NCI-H1930 (cell line): Measurements from ENCODE around the gene ZFYVE9.
"Not testable (repeated sequence)": the region's sequence is repeated elsewhere in the genome, so short reads cannot be mapped to it uniquely, and the experiment has no call there.

Experiments used
- DNase-seq, 2 experiments: peaks; one replicate each; lab custom pipeline; 2025; lab: John Stamatoyannopoulos, UW

ZFYVE9 gene, protein sequence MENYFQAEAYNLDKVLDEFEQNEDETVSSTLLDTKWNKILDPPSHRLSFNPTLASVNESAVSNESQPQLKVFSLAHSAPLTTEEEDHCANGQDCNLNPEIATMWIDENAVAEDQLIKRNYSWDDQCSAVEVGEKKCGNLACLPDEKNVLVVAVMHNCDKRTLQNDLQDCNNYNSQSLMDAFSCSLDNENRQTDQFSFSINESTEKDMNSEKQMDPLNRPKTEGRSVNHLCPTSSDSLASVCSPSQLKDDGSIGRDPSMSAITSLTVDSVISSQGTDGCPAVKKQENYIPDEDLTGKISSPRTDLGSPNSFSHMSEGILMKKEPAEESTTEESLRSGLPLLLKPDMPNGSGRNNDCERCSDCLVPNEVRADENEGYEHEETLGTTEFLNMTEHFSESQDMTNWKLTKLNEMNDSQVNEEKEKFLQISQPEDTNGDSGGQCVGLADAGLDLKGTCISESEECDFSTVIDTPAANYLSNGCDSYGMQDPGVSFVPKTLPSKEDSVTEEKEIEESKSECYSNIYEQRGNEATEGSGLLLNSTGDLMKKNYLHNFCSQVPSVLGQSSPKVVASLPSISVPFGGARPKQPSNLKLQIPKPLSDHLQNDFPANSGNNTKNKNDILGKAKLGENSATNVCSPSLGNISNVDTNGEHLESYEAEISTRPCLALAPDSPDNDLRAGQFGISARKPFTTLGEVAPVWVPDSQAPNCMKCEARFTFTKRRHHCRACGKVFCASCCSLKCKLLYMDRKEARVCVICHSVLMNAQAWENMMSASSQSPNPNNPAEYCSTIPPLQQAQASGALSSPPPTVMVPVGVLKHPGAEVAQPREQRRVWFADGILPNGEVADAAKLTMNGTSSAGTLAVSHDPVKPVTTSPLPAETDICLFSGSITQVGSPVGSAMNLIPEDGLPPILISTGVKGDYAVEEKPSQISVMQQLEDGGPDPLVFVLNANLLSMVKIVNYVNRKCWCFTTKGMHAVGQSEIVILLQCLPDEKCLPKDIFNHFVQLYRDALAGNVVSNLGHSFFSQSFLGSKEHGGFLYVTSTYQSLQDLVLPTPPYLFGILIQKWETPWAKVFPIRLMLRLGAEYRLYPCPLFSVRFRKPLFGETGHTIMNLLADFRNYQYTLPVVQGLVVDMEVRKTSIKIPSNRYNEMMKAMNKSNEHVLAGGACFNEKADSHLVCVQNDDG (N-terminal part only)

DNA sequence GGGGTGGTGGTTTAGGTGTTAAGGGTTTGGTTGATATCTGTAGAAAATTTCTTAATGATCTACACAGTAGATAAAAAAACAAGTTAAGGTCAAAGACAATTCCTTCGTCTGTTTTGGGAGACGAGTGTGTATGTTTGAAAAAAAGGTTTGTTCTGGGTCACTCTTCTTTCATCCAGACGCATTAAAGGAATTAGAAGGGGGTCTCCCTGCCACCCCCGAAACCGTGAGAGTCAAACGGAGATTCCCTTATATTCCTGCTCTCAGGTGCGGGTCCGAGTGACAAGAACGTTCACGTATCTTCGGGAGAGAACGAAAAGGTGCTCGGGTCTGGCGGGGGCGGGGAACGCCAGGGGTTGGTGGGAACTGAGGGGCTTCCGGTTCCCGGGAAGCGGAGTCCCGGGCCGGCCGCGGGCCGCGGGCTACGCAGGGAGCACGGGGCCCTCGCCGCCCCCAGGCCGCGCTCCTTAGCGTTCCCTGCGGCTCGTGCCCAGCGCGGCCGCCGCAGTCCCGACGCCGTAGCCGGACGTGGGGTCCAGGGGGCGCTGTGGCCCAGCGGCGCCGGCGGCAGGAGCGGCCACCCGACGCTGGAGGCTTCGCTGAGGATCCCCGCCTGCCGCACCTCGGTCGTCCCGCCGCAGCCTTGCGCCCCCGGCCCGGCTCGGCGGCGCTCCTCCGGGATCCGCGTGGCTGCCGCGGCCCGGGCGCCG is at the start of gene ZFYVE9:
Gene ZFYVE9, plus strand, starts transcription at position 577 of the 707 bp plus-strand sequence. CDS start 91,118 bp downstream, outside the sequence.
- peak; percentile 45 to 84 for DNase-seq

- not testable (repeated sequence) for DNase-seq
Observed at GRCh38 chr1:52094300-52094699, 47.6 kb upstream of the ZFYVE9 start.

DNA sequence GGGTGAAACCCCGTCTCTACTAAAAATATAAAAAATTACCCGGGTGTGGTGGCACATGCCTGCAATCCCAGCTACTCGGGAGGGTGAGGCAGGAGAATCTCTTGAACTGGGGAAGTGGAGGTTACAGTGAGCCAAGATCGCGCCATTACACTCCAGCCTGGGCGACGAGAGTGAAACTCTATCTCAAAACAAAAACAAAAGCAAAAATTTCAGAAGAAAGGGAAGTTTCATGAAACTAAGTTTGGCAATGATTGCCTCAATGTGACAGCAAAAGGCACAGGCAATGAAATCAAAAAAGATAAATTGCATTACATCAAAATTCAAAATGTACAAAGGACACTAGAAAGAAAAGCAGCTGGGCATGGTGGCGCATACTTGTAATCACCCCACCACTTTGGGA is 45.7 kb upstream of the ZFYVE9 start:
- no peak for DNase-seq

DNA sequence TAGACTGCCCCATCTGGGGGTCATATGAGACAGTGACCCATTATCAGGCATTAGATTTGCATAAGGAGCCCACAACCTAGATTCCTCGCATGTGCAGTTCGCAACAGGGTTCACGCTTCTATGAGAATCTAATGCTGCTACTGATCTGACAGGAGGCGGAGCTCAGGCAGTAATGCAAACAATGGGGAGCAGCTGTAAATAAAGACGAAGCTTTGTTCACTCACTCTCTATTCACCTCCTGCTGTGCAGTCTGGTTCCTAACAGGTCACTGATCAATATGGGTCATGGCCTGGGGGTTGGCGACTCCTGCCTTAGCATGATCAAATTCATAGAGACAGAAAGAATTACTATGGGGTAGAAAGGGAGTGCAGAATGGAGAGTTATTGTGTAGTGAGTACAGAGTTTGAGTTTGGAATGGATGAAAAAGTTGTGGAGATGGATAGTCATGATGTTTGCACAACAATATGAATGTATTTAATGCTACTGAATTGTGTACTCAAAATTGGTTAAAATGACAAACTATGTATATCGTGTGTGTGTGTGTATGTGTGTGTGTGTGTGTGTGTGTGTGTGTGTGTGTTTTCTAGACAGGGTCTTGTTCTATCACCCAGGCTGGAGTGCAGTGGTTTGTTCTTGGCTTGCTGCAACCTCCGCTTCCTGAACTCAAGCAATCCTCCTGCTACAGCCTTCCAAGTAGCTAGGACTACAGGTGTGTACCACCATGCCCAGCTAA is 43.6 kb upstream of the ZFYVE9 start:
- DNase-seq = no peak

DNA sequence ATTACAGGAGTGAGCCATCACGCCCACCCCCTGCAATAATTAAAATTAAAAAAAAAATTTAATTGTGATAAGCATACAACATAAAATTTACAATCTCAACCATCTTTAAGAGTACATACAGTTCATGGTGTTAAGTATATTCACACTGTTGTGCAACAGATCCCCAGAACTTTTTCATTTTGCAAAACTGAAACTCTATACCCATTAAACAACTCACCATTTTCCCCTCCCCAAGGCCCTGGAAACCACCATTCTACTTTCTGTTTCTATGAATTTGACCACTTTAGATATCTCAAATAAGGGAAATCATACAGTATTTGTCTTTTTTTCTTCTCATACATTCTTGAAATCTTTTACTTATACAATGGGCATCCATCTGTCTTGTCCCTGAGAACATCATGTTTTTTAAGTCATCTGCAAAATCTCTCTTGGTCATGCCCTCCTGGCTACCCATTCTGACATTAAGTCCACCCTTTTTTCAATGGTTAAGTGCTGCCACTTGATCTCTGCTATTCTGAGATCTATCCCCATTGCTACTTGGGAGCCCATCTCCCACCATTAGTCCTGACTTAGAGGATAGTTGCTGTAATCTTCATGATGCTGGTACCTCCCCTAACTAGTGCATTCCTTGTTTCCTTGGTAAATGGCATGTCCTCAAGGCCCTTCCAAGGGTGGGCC is 39.4 kb upstream of the ZFYVE9 start:
- no peak for DNase-seq

GRCh38 chr1:52111492-52111891 is 30.4 kb upstream of the ZFYVE9 start:
- no peak for DNase-seq

DNA sequence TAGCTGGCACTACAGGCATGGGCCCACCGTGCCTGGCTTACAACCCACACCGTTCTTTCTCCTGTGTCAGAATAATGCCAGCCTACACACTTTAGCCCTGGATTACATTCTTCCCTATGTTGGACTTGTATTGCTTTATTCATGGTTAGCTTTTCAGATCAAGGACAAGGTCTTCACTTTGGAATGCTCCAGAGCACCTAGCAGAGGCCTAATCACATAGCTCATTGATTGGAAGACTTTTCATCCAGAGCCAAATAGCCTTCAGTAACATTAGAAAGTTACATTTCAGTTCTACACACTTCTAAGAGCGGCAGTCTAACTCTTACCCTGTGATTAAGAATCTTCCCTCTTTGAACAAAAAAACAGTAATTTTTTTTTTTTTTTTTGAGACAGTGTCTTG is 29.4 kb upstream of the ZFYVE9 start:
- DNase-seq = no peak

DNA sequence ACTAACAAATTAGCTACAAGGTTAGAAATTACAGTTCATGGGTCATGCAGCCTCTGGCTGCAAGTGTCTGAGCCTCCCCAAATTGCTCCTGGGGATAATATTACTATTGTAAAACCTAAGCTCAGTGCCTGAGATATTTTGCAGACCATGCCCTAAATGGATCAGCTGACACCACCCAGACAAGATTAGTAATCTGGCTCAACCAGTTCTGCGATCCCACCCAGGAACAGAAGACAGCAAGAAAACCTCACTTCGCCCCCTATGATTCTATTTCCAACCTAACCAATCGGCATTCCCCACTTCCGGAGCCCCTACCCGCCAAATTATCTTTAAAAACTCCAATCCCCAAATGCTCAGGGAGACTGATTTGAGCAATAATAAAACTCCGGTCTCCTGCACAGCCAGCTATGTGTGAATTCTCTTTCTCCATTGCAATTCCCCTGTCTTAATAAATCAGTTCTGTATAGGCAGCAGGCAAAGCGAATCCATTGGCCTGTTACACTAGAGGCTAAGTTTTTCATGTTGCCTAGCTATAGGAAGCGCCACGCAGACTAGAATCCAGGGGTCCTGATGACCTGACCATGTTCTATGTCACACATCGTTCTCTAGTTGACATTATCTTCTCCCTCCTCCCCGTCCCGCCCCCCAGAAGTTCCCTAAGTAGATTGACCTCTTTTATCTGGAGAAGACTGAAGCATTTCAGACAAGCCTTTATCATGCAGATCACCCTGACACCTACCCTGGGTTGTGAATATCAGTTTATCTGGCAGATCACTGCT is 22.4 kb upstream of the ZFYVE9 start:
- DNase-seq = no peak

DNA sequence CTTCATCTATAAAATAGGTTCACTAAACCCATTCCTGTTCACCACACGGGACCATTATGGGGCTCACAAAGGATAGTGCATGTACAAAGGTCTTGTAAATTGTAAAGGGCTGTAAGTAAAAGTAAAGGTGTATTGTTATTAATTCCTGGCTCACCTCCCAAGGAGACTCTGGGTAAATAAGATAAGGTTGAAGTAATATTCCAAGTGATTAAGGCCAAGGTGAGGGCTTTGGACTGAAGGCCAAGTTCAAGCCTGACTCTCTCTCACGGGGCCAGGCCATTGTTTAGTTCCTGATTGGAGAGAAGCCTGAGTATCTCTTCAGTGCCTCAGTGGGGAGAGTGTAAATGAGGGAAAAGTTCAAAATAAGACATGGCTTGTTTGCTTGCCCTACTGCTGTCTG is 19.5 kb upstream of the ZFYVE9 start:
- DNase-seq = no peak

- DNase-seq = no peak
Observed at GRCh38 chr1:52123622-52124021, 18.3 kb upstream of the ZFYVE9 start.

DNA sequence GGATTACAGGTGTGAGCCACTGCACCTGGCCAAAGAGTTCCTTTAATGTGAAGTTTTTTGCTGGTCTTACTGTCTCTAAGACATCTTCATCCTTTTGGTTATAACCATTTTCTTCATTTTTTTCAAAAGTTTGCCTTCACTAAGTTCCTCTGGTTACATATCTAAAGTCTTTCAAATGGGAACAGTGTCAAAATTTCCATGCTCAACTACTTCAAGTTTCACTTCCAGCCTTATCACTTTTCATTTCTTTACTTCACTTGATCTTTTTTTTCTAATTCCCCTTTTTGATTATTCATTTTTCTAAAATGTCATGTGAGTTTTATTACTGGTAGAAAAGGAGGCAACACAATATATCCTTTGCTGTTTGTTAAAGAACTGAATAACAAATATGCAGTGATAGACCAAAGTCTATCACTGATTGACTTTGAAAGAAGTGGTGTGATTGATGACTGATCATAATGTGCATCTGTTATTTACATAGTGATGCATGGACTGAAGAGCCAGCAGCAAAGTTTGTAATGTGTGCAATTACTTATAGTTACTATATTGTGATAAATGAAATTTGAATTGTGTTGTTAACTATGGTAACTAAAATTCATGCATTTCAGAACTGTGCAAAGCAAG is 16.0 kb upstream of the ZFYVE9 start:
- DNase-seq = no peak

GRCh38 chr1:52127181-52128180 is 14.4 kb upstream of the ZFYVE9 start:
- DNase-seq = peak in 1 of 2 experiments; percentile 38

DNA sequence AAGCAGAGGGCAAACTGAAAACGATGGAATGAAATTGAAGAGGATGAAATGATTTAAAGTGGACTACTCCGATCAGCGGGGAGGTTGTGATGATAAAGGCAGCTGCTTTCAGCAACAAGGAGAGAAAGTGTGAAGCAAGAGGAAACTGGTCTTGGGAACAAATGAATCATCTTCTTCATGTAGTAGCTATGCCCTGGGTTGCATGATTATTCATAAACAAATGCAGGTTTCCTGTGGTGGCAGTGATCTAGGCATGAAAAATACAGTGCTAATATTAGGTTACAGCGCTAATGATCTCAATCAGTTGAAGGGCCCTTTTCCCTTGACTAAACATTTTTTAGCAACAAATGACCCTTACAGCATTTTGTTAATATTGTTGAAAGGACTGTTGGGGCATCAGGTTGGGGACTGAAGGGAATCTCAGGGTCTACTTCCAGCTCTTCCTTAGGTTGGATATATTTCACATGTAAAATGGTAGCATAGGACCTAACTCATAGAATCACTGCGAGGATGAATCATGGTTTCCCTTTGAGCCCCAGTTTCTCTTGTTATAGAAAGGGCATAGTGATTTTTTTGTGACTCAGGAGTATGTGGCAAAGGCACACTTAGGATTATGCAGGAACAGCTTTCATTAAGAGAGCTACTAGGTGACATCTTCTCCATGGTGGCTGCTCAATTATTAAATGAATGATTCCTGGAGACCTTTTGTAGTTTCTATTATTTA is 1.9 kb upstream of the ZFYVE9 start:
- DNase-seq = no peak

GRCh38 chr1:52140633-52141512 is 1.0 kb upstream of the ZFYVE9 start:
- peak in 1 of 2 experiments; percentile 14 for DNase-seq

DNA sequence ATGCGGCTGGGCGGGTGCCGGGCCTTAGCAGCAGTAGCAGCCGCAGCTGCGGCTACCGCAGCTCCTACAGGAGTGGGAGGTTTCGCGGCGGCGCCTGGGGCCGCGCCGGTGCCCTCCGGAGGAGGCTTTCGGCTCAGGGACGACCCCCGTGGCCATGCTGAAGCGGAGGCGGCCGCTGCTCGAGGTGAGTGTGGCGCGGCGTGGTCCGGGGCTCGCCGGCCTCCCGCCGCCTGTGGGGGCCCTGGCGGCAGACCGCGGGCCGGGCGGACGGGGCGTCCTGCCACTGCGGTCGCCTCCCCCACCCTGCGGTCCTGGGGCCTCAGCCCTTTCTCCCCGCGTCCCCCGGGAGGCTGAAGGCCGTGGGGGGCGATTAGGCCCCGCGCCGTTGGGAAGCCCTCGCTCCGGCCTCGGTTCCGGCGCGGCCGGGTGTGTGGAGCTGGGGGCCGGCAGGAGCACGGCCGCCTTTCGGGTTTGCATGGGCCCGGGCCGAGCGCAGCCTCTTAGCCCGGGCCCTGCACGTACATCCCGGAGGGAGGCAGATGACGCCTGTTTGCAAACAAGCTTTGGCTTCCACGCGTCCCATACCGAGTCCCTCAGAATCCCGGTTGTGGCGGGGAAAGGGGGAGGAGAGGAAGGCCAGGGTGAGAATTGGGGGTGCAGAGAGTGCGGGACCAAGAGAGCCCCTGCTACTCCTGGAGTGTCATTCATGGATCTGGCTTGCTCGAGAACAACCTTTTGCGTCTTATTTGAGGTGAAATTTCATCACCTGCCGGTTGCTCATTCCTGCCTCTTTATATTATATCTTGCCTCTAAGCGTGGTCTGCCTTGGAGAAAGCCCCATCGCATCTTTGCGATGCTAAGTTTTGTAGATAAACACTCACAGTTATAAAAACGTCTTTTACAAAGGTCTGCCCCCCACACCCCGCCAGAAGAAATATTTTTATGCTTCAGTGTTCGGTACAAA is 613 bp downstream of the ZFYVE9 start:
- peak in 1 of 2 experiments; percentile 30 for DNase-seq
